Suppressor macrophage treated with lipopolysaccharide for 1 hour (primary cell): ENCODE data around the gene UBC.

Experiments
- DNase-seq, 3 donors: peaks; one replicate each; pipeline ENCODE4 v3.0.0-alpha.2; 2020 to 2022

UBC gene

GRCh38 chr12:124884587-124885438 lies 29.6 kb downstream of the UBC start:
- no peak for DNase-seq

GRCh38 chr12:124883263-124884130 lies 31.0 kb downstream of the UBC start:
- DNase-seq = peak in 1 of 3 donors; percentile 38

DNA sequence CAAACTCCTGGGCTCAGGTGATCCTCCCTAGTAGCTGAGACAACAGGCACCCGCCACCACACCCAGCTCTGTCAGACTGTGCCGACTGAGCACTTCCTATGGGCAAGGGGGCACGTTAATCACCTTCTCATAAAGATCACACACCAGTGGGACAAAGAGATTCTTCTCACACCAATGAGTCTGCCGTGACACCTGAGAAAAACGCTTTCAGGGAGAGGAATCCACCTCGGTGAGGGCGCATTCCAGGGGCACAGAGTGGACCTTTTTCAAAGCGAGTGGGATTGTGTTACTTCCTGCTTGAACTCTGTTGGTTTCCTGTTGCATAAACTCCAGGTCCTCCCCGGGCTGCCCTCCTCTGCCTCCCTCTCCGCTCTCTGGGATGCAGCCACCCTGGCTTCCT lies 33.3 kb downstream of the UBC start:
- DNase-seq = peak; percentile 38 to 56 (median 46)

DNA sequence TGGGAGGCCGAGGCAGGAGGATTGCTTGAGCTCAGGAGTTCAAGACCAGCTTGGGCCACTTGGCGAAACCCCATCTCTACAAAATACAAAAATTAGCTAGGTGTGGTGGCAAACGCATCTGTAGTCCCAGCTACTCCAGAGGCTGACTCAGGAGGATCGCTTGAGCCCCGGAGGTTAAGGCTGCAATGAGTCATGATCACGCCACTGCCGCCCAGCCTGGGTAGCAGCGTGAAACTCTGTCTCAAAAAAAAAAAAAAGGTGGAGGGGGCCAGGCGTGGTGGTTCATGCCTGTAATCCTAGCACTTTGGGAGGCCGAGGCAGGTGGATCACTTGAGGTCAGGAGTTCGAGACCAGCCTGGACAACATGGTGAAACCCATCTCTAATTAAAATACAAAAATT lies 34.1 kb downstream of the UBC start:
- DNase-seq = peak; percentile 73 to 82 (median 80)

DNA sequence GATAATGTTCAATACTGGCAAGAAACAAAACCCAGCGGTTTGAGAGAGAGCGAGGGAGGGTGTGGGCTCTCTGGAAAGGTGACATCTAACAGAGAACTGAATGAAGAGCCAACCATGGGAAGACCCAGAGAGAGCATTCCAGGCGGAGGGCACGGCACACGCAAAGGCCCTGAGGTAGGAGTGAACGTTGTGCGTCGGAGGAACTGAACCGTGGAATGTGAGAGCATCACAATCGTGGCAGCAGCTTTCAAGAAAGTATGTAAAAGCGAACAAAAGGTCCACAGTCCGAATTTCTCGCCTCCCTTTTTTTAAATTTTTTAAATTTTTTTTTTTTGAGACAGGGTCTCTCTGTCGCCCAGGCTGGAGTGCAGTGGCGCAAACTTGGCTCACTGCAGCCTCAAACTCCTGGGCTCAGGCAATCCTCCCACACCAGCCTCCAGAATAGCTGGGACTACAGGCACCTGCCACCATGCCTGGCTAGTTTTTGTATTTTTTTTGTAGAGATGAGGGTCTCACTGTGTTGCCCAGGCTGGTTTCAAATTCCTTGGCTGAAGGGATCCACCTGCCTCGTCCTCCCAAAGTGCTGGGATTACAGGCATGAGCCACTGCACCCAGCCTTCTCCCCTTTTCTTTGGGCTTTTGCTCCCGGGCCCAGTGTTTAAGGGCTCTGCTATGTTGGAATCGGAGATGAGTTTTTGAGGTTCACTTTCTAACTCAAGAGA lies 35.5 kb downstream of the UBC start:
- DNase-seq = no peak

DNA sequence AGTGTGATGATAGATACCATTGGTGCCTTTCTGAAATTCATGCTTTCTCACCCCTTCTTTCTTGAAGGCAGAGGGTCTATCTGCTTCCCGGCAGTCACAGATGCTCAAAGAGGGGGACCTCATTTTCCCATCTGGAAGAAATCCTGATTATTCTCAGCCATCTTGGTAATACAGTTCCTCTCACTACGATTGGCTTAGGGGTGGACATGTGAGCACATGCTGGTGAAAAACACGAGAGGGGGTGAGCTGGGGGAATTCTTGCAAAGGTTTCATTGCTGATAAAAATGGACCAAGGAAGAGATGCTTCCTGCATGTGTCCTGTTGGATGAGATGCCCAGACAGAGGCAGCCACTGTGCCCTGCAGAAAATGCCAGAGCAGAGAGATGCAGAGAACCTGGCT lies 37.0 kb downstream of the UBC start:
- no peak for DNase-seq

DNA sequence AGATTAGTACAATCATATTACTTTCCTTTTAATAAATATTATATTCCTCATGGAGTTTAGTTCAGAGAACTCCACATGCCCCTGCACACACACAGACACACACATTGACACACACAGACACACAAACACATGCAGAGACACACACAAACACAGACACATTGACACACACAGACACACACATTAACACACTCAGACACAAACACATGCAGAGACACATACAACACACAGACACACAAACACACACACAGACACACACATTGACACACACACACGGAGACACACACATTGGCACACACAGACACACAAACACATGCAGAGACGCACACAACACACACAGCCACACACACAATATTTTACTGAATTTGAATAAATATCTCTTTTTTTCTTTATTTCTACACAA lies 38.3 kb downstream of the UBC start:
- DNase-seq = no peak

GRCh38 chr12:124875803-124876132 lies 38.7 kb downstream of the UBC start:
- no peak for DNase-seq

GRCh38 chr12:124874988-124875802 lies 39.3 kb downstream of the UBC start:
- no peak for DNase-seq

DNA sequence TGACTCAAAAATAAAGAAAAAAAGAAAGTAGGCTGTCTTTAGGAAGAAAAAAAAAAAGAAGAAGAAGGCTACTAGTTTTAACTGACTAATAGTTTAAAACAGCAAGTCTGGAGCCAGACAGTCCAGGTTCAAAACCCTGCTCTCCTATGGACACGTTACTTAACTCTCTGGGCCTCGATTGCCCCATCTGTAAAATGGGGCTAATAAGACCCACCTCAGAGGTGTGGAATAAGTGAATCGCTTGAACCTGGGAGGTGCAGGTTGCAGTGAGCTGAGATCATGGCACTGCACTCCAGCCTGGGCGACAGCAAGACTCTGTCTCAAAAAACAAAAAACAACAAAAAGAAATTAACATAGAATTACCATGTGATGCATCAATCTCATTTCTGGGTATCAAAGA lies 40.3 kb downstream of the UBC start:
- DNase-seq = no peak

DNA sequence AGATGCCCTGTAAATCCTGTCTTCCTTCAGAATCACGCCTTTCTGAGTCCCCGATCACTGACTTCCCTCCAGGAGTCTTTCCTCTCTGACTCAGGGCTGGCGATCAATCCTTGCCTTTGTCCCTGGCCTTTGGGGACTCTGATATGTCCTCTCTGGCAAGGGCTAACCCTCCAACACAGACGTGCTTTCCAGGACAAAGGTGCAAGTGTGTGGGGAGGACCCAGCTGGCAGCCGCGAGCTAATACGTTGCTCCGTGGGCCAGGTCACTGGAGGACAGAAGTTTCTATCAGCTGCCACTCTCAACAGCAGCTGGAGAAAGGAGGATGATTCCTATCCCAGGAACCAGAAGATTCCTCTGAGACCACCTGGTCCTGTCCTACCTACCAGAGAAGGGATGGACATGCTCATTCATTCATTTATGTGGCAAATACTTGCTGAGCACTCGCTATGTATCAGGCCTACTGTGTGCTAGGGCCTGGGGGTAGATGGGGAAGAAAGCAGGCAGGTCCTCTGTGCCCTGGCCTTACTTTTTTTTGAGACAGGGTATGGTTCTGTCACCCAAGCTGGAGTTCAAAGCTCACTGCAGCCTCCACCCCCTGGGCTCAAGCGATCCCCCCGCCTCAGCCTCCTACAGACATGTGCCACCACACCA lies 42.3 kb downstream of the UBC start:
- no peak for DNase-seq

- no peak for DNase-seq
Observed at GRCh38 chr12:124871297-124871696, 43.2 kb downstream of the UBC start.

- DNase-seq = no peak
Observed at GRCh38 chr12:124870515-124870914, 43.9 kb downstream of the UBC start.

GRCh38 chr12:124869059-124869665 lies 45.3 kb downstream of the UBC start:
- DNase-seq = peak; percentile 82 to 87 (median 87)

DNA sequence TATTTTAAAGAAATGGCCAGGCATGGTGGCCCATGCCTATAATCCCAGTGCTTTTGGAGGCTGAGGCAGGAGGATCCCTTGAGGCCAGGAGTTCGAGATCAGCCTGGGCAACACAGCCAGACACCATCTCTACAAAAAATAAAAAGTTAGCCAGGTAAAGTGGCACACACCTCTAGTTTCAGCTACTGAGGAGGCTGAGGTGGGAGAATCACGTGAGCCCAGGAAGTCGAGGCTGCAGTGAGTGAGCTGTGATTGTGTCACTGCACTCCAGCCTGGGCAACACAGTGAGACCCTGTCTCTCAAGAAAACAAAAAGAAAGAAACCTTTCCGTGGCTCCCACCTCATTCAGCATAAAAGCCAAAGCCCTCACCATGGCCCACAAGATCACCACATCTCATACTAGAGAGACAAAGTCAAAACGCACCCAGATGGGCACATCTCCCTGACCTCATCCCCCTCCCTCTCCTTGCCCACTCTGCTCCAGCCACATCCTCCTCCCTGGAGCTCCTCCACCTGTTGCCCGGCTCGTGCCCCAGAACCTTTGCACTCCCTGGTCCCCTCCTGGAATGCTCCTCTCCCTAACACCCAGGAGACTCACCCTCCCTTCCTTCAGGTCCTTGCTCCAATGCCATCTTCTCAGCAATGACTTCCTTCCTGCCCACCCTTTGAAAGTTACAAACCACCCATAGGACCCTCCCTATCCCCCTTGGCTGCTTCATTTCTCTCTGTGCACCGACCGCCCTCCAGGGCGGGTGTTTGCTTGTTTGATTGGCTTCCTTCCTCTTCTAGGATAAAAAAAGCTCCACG lies 46.0 kb downstream of the UBC start:
- DNase-seq = no peak

DNA sequence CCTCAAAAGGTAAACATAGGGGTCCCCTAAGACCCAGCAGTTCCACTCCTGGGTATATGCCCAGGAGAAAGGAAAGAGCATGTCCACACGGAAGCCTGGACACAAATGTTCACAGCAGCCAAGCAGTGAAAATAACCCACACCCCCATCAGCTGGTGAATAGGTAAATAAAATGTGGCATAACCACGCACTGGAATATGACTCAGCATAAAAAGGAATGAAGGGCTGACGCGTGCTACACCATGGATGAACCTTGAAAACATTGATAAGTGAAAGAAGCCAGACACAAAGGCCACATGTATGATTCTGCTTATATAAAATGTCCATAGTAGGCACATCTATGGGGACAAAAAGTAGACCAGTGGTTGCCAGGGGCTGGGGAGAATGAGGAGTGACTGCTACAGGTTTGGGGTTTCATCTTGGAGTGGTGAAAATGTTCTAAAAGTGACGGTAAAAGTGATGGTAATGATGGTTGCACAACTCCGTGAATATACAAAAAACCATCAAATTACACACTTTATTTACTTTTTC lies 47.0 kb downstream of the UBC start:
- DNase-seq = peak in 1 of 3 donors; percentile 37

- no peak for DNase-seq
Observed at GRCh38 chr12:124866883-124867400, 47.5 kb downstream of the UBC start.

GRCh38 chr12:124866195-124866882 lies 48.1 kb downstream of the UBC start:
- no peak for DNase-seq

- no peak for DNase-seq
Observed at GRCh38 chr12:124865728-124866127, 48.7 kb downstream of the UBC start.
